PFSK-1 (cell line): ENCODE measurements around the gene INKA2.

Experiments used
- FOXP2 ChIP-seq: optimal IDR thresholded peaks from 2 replicates; pipeline ENCODE3; 2011; ENCODE audit warnings: borderline replicate concordance, control low read depth, inconsistent platforms; ENCODE audit not compliant: insufficient read depth; ENCODE audit errors: extremely low read length, extremely low read depth
- POLR2AphosphoS5 ChIP-seq: IDR thresholded peaks from 2 replicates; pipeline ENCODE4 v1.6.1; 2012; ENCODE audit warnings: low read depth, mild to moderate bottlenecking, control low read depth, low read length, moderate library complexity
- SIN3A ChIP-seq: IDR thresholded peaks from 2 replicates; pipeline ENCODE4 v1.6.1; 2012; ENCODE audit warnings: mild to moderate bottlenecking, low read length, moderate library complexity, borderline replicate concordance; ENCODE audit not compliant: insufficient read depth
- TAF1 ChIP-seq: IDR thresholded peaks from 2 replicates; pipeline ENCODE4 v1.6.1; 2012; ENCODE audit warnings: low read length, control low read depth, borderline replicate concordance; ENCODE audit not compliant: insufficient read depth
- TF ChIP-seq, protein P1 (sequence below), 2 experiments: IDR thresholded peaks; 2 replicates each; pipeline versions ENCODE4 v1.6.1 to v1.8.0; 2011 to 2012; ENCODE audit warnings: low read depth in 2 of 2, low read length in 2 of 2, control low read depth in 1 of 2, inconsistent platforms in 1 of 2, mild to moderate bottlenecking in 1 of 2, moderate library complexity in 1 of 2; ENCODE audit not compliant: insufficient read depth in 1 of 2

INKA2 gene

DNA sequence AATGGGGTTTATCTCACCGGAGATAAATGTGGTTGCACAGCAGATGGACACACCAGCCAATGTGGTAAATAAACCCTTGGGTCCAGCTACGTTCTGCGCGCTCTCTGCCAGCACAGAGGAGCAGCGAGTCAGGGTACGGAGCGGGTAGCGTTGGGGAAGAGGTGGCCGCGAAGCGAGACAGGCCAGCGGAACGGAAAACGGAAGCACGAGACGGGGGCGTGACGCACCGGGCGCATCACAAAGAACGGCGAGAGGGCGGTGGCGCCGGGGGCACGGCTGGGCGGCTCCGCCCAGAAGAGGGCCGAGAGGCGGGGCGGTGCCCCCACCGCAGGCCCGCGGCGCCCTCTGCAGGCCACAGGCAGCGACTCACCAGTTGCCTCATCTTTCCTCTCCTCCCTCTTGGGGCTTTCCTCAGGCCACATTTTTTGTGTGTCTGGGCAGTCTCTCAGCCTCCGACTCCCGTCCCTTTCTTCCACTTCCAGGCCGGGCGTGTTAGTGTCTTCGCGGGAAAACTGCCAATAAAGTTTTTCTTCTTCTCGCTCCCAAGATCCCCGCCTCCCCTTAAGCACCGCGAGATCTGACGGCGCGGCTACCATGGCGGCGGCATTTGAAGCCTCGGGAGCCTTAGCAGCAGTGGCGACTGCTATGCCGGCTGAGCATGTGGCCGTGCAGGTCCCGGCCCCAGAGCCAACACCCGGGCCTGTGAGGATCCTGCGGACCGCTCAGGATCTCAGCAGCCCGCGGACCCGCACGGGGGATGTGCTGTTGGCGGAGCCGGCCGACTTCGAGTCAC, 16.3 kb upstream of the INKA2 start, which contains the start of gene DDX20:
DDX20 (plus strand) TSS at position 571 of the 793 bp plus-strand sequence; CDS start at position 595, 24 bp downstream.
- TF ChIP-seq SIN3A (peak; percentile 95), TAF1 (peak; percentile 94), FOXP2 (peak; percentile 92), POLR2AphosphoS5 (peak; percentile 87)
- TF ChIP-seq, protein P1, sequence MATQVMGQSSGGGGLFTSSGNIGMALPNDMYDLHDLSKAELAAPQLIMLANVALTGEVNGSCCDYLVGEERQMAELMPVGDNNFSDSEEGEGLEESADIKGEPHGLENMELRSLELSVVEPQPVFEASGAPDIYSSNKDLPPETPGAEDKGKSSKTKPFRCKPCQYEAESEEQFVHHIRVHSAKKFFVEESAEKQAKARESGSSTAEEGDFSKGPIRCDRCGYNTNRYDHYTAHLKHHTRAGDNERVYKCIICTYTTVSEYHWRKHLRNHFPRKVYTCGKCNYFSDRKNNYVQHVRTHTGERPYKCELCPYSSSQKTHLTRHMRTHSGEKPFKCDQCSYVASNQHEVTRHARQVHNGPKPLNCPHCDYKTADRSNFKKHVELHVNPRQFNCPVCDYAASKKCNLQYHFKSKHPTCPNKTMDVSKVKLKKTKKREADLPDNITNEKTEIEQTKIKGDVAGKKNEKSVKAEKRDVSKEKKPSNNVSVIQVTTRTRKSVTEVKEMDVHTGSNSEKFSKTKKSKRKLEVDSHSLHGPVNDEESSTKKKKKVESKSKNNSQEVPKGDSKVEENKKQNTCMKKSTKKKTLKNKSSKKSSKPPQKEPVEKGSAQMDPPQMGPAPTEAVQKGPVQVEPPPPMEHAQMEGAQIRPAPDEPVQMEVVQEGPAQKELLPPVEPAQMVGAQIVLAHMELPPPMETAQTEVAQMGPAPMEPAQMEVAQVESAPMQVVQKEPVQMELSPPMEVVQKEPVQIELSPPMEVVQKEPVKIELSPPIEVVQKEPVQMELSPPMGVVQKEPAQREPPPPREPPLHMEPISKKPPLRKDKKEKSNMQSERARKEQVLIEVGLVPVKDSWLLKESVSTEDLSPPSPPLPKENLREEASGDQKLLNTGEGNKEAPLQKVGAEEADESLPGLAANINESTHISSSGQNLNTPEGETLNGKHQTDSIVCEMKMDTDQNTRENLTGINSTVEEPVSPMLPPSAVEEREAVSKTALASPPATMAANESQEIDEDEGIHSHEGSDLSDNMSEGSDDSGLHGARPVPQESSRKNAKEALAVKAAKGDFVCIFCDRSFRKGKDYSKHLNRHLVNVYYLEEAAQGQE (IDR thresholded peaks at IDR 0.05; ENCODE audit: insufficient read depth in 1 of 2, low read depth in 2 of 2, low read length in 2 of 2): 0 out of 4 replicates have a peak, but pooled peaks have one; percentile 14 to 16

DNA sequence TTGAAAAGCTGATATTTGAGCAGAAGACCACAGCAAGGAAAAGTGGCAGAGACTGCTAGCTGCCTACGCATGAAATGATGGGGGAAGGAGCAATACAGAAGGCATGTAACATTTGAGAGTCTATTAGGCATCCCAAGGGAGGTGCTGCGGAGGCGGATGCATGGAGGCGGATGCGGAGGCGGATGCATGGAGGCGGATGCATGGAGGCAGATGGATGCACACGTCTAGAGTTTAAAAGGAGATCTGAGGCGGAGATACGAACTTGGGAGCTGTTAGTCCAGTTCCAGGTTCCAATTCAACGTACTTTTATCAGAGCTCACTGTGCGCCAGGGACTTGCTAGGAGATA, 15.8 kb upstream of the INKA2 start:
- TF ChIP-seq SIN3A: no peak; the same call in 1 of the 2 replicates
- TF ChIP-seq FOXP2: peak; percentile 93

DNA sequence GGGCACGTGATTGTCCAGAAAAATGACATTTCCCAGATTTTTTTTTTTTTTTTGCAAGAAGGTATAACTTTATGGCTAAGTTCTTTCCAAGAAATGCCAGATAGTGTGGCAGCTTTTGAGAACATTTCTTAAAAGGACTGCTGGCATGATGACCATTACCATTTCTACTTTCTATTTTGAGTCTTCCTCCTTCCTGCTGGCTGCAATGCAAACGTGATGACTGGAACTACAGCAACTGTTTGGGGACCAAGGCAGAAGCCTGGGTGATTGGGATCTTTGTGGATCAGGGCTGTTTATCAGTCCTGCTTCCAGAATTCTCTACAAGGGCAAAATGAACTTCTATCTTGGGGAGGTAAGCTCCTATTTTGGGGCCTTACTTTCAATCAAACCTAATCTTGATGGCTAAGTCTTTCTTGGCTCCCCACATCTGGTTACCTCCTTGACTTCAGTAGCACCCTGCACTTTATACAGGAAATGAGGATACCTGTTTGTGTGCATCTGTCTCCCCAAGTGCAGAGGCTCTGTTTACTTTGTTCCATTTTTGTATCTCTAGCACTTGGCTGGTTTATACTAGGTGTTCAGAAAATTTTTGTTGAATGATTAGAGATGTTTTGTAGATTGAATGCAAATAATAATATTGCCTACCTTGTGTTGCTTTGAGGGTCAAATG, 12.8 kb upstream of the INKA2 start:
- TF ChIP-seq, protein P1 (IDR thresholded peaks at IDR 0.05; ENCODE audit: insufficient read depth in 1 of 2, low read depth in 2 of 2, low read length in 2 of 2): no peak
- no peak for TF ChIP-seq FOXP2
- TF ChIP-seq TAF1: no peak
- TF ChIP-seq SIN3A: no peak
- no peak for TF ChIP-seq POLR2AphosphoS5

DNA sequence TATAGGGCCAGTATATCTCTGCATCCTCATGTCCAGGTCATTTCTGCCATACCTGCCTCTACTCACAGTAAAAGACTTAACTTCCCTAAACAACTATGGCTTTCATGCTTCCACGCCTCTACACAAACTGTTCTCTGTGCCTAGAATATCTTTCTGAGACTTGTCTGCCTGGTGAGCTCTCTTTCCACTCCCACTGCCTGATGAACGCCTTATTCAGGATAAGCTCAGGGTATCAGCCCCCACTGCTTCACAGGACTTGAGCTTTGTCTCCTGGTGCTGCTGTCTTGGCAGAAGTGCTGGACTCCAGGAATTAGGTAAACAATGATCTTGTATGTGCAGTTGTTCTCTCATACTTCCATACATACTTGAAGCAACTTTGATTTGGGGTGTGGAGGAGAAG, 11.7 kb upstream of the INKA2 start:
- TF ChIP-seq SIN3A: no peak
- no peak for TF ChIP-seq FOXP2
- TF ChIP-seq, protein P1 (IDR thresholded peaks at IDR 0.05; ENCODE audit: insufficient read depth in 1 of 2, low read depth in 2 of 2, low read length in 2 of 2): no peak
- TF ChIP-seq TAF1: no peak
- no peak for TF ChIP-seq POLR2AphosphoS5

DNA sequence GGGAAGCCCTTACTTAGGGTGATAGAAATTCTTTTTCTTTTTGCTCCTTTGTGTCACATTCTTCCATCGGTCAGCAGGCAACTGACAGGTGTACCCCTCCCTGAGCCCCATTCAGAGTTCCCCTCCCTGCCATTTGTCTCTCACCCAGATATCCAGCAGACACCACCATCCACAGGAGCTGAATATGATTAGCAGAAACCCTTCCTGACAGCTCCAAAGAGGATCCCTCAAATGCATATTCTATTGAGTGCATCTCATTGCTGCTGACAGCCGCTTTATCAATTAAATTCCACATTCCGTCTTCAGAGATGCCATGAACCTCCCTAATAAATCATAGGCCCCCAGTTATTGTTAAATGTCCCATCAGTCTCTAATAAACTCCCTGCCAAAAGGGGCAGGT, 10.4 kb upstream of the INKA2 start:
- no peak for TF ChIP-seq FOXP2
- TF ChIP-seq POLR2AphosphoS5: no peak
- TF ChIP-seq, protein P1 (IDR thresholded peaks at IDR 0.05; ENCODE audit: insufficient read depth in 1 of 2, low read depth in 2 of 2, low read length in 2 of 2): no peak
- no peak for TF ChIP-seq TAF1
- TF ChIP-seq SIN3A: no peak
